GM12878 (cell line): ENCODE data around the gene UBL4B. TPM values are rescaled to one million over a fixed set of nuclear protein-coding genes. Genes with fewer than 3 reads are reported as not detected.

ENCODE experiments used
- ATAC-seq: fragments of 200-7000 bp; cut with Tn5 transposase; 3 replicates; pipeline ENCODE4 v1.9.1; 2020; ENCODE audit warnings: mild to moderate bottlenecking, moderate library complexity
- BruUV-seq: library from RNA; stranded (reverse); fragments of 400-500 nt; replicated peaks from 2 replicates; lab custom pipeline; 2021; lab: Mats Ljungman, UMichigan
- CTCF ChIA-PET: fragments of 300-600 bp; sonication (Branson Sonifier 250); formaldehyde crosslinking; extraction: SDS; loops from one replicate; lab custom pipeline; 2021; ENCODE audit warnings: inconsistent platforms; lab: Yijun Ruan, JAX
- POLR2A ChIA-PET: fragments of 350-600 bp; formaldehyde crosslinking; extraction: SDS; loops from one replicate; lab custom pipeline; 2021; ENCODE audit warnings: inconsistent platforms; lab: Charles Lee
- RAD21 ChIA-PET: fragments of 300-600 bp; sonication (Branson Sonifier 250); formaldehyde crosslinking; loops from one replicate; lab custom pipeline; 2023; ENCODE audit warnings: antibody characterized with exemption; ENCODE audit not compliant: unreplicated experiment; lab: Charles Lee
- SMC1A ChIA-PET: fragments of 300-600 bp; sonication (Branson Sonifier 250); formaldehyde crosslinking; loops from one replicate; lab custom pipeline; 2023; ENCODE audit not compliant: unreplicated experiment, uncharacterized antibody; lab: Charles Lee
- DNase-seq: peaks from one replicate; pipeline ENCODE4 v3.0.0-alpha.2; 2011; ENCODE audit warnings: low read depth, low spot score
- FAIRE-seq: peaks from 3 replicates; lab custom pipeline; 2011; peaks lifted over from hg19 to GRCh38; lab: Jason Lieb, UNC
- H2AFZ ChIP-seq: 2 replicates; pipeline ENCODE4 v1.6.0; 2011; ENCODE audit warnings: low read depth, low read length, control low read depth; ENCODE audit not compliant: control insufficient read depth
- H3K27ac ChIP-seq: 2 replicates; pipeline ENCODE4 v1.5.1; 2011; ENCODE audit warnings: control low read depth; ENCODE audit not compliant: control insufficient read depth, insufficient read depth
- H3K27me3 ChIP-seq, 2 experiments: replicated peaks in 1 of 2; 2 replicates each; pipeline versions ENCODE4 v1.6.0 to v1.6.1; 2011; ENCODE audit warnings: low read length in 1 of 2; ENCODE audit not compliant: control insufficient read depth in 2 of 2, insufficient read depth in 2 of 2
- H3K36me3 ChIP-seq, 2 experiments: 2 replicates each; pipeline ENCODE4 v1.5.1; 2011; ENCODE audit warnings: low read length in 1 of 2; ENCODE audit not compliant: control insufficient read depth in 2 of 2, insufficient read depth in 2 of 2
- H3K4me1 ChIP-seq: 2 replicates; pipeline ENCODE4 v1.6.1; 2011; ENCODE audit warnings: mild to moderate bottlenecking, low read length, moderate library complexity, mixed read lengths; ENCODE audit not compliant: control insufficient read depth, insufficient read depth
- H3K4me2 ChIP-seq: 2 replicates; pipeline ENCODE4 v1.6.0; 2011; ENCODE audit warnings: control low read depth; ENCODE audit not compliant: control insufficient read depth, insufficient read depth
- H3K4me3 ChIP-seq: fragments of 200-600 bp; sonication (generic); 2 replicates; pipeline ENCODE4 v1.5.1; 2016
- H3K79me2 ChIP-seq: 2 replicates; pipeline ENCODE4 v1.6.0; 2011; ENCODE audit warnings: low read length; ENCODE audit not compliant: control insufficient read depth, insufficient read depth
- H3K9ac ChIP-seq: 2 replicates; pipeline ENCODE4 v1.8.0; 2011; ENCODE audit warnings: low read length, control low read depth, mixed read lengths; ENCODE audit not compliant: control insufficient read depth, insufficient read depth
- H3K9me3 ChIP-seq: replicated peaks from 3 replicates; pipeline ENCODE4 v1.5.1; 2011; ENCODE audit warnings: mild to moderate bottlenecking, low read length; ENCODE audit not compliant: control insufficient read depth, insufficient read depth
- H4K20me1 ChIP-seq: 2 replicates; pipeline ENCODE4 v1.6.0; 2011; ENCODE audit not compliant: control insufficient read depth, insufficient read depth
- EGR1 ChIP-seq, 2 experiments: IDR thresholded peaks; 1 replicate in 1 of 2; 2 replicates in 1 of 2; pipeline ENCODE4 v1.6.1; 2011 to 2012; ENCODE audit warnings: low read depth in 2 of 2, low read length in 2 of 2, borderline replicate concordance in 1 of 2, mild to moderate bottlenecking in 1 of 2, moderate library complexity in 1 of 2
- IKZF1 ChIP-seq: fragments of 450-650 bp; conservative IDR thresholded peaks from 2 replicates; pipeline ENCODE4 v1.6.1; 2017; ENCODE audit warnings: antibody characterized with exemption, mild to moderate bottlenecking
- KAT2A ChIP-seq: conservative IDR thresholded peaks from 2 replicates; pipeline ENCODE4 v1.6.1; 2011; ENCODE audit warnings: low read depth, low read length; ENCODE audit not compliant: control insufficient read depth
- SMARCA5 ChIP-seq: fragments of 450-650 bp; IDR thresholded peaks from 2 replicates; pipeline ENCODE4 v1.6.1; 2017; ENCODE audit warnings: mild to moderate bottlenecking
- SUPT20H ChIP-seq: IDR thresholded peaks from 2 replicates; pipeline ENCODE4 v1.6.1; 2011; ENCODE audit warnings: low read depth, mild to moderate bottlenecking, low read length, moderate library complexity, borderline replicate concordance; ENCODE audit not compliant: control insufficient read depth
- ZZZ3 ChIP-seq: IDR thresholded peaks from 2 replicates; pipeline ENCODE4 v1.6.1; 2011; ENCODE audit warnings: low read depth; ENCODE audit not compliant: control insufficient read depth, insufficient read length
- WGBS: methylation state at CpG from one replicate; pipeline ENCODE4 v1.1.6; 2016; ENCODE audit warnings: low lambda C conversion rate; ENCODE audit not compliant: insufficient replicate concordance, insufficient coverage; ENCODE audit errors: missing lambda C conversion rate; 5-methylcytosine and 5-hydroxymethylcytosine counted together
- in situ Hi-C: fragments of 300-500 bp; cut with MboI; formaldehyde crosslinking; loops from 9 replicates; pipeline ENCODE4 v1.14.3; 2018; ENCODE audit warnings: mixed read lengths
- intact Hi-C: fragments of 100-400 bp; cut with micrococcal nuclease; formaldehyde crosslinking; loops from one replicate; pipeline ENCODE4 v1.14.2; 2022; ENCODE audit not compliant: unreplicated experiment
- polyA plus RNA-seq, 11 experiments: library from polyadenylated mRNA; depleted of rRNA in 4 of 11; unstranded in 6 of 11; stranded (reverse) in 5 of 11; fragments of >200 nt; fragmentation: Nextera tagmentation in 4 of 11; fragmentation: Illumina TruSeq in 1 of 11; extraction: Ambion mirVana in 4 of 11; extraction: Trizol in 1 of 11; gene quantifications; 1 replicate in 1 of 11; 2 replicates in 10 of 11; pipeline versions ENCODE4 v1.2.1 to v1.2.3, GENCODE V29; 2011 to 2016; ENCODE audit warnings: inconsistent platforms in 2 of 11, missing spikeins in 2 of 11, low read depth in 1 of 11
- total RNA-seq, 4 experiments: library from RNA; depleted of rRNA in 3 of 4; stranded (reverse); fragments of >200 nt in 3 of 4; fragmentation: Illumina TruSeq in 1 of 4; extraction: Trizol in 1 of 4; gene quantifications; 2 replicates each; pipeline versions ENCODE4 v1.2.1 to v1.2.3, GENCODE V29; 2013 to 2021
- TF ChIP-seq, protein P1 (sequence below): IDR thresholded peaks from 2 replicates; pipeline ENCODE4 v1.6.1; 2012; ENCODE audit warnings: low read depth, low read length, improper control_type of control experiment
- TF ChIP-seq, protein P2 (sequence below): fragments of 450-650 bp; formaldehyde crosslinking; IDR thresholded peaks from 2 replicates; pipeline ENCODE4 v1.5.0; 2022; ENCODE audit warnings: mild to moderate bottlenecking, missing genetic modification characterization
- TF ChIP-seq, protein P3 (sequence below): IDR thresholded peaks from 2 replicates; pipeline ENCODE4 v1.6.1; 2012; ENCODE audit warnings: low read length, inconsistent platforms

UBL4B gene
- total and polyA plus RNA-seq, 10 of the 15 experiments (the other 5 are each of a cell fraction or from before 2014, with no cell fraction given): 0.06 to 0.15 TPM; not detected in 8

DNA sequence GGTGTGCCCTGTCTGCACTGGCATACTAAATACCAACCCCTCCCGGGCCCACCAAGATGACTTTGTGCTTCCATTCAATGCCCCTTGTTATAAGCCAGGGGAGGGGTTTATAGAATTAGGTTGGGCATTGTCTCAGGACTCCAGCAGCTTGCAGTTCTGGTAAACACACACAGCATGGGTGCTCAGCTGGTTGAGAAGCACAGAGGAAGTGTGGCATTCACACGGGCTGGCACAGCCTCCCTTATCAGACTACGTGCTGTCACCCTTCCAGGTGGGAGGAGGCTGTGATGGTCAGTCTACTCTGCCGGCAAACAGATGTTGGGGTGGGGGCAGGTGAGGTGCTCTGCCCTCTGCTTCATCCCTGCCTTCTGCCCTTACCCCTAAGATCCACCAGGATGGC, 23.0 kb downstream of the UBL4B start:
- BruUV-seq: no TSS peak
- intact Hi-C loops (no loop called here), in situ Hi-C loops (no loop called here)
- RAD21 ChIA-PET: no interaction called here
- no peak overlapping the region for H2AFZ ChIP-seq
- SMC1A ChIA-PET: no interaction called here
- no peak for TF ChIP-seq EGR1 (IDR thresholded peaks at IDR 0.05; ENCODE audit: borderline replicate concordance in 1 of 2, low read depth in 2 of 2, low read length in 2 of 2)
- peaks cover 0 to 4% of the 10 kb centered on the region in 2 experiments; a peak in 2 of 4 replicates for H3K27me3 ChIP-seq
- H3K27ac ChIP-seq: no peak overlapping the region
- POLR2A ChIA-PET: no interaction called here
- H3K79me2 ChIP-seq: no peaks in the 10 kb centered on the region
- H3K36me3 ChIP-seq: no peaks in the 10 kb centered on the region
- H4K20me1 ChIP-seq: no peaks in the 10 kb centered on the region
- no peak overlapping the region for H3K4me2 ChIP-seq
- DNase-seq (no peak), FAIRE-seq (no peak), ATAC-seq (no peak)
- H3K4me1 ChIP-seq: no peaks in the 10 kb centered on the region
- no peak overlapping the region for H3K9ac ChIP-seq
- 10% methylated on average over 4 of the region's 4 CpGs for WGBS
- no peaks in the 10 kb centered on the region for H3K9me3 ChIP-seq
- CTCF ChIA-PET: no interaction called here
- no peak overlapping the region for H3K4me3 ChIP-seq

DNA sequence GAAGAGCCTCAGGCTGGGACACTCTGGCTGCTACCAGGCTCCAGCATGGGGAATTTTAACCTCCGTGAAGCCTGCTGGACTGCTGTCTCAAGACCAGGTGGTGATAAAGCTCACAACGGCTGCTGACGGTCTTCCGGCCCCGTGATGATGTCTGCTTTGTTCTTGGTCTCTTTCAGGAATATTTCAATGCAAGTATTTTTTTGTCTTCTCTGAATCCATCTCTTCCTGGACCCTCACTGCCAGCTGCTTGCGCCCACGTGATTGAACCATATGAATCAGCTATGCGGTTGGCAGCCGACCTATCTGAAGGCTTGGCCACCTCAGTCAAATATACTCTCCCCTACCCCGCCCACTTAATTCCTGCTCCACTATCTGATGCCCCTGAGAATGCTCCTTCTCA, 23.4 kb downstream of the UBL4B start:
- DNase-seq: no peak
- no peaks in the 10 kb centered on the region for H3K36me3 ChIP-seq
- no peak overlapping the region for H3K9ac ChIP-seq
- H3K27me3 ChIP-seq: peaks cover 0 to 4% of the 10 kb centered on the region in 2 experiments; a peak in 1 of 4 replicates
- RAD21 ChIA-PET: no interaction called here
- BruUV-seq: no TSS peak
- no peak overlapping the region for H3K4me3 ChIP-seq
- WGBS: 25% methylated on average over 10 of the region's 10 CpGs
- H2AFZ ChIP-seq: no peak overlapping the region
- in situ Hi-C loops (no loop called here), intact Hi-C loops (no loop called here)
- H3K27ac ChIP-seq: no peak overlapping the region
- TF ChIP-seq, protein P1, sequence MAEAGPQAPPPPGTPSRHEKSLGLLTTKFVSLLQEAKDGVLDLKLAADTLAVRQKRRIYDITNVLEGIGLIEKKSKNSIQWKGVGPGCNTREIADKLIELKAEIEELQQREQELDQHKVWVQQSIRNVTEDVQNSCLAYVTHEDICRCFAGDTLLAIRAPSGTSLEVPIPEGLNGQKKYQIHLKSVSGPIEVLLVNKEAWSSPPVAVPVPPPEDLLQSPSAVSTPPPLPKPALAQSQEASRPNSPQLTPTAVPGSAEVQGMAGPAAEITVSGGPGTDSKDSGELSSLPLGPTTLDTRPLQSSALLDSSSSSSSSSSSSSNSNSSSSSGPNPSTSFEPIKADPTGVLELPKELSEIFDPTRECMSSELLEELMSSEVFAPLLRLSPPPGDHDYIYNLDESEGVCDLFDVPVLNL: no peak
- TF ChIP-seq, protein P2, sequence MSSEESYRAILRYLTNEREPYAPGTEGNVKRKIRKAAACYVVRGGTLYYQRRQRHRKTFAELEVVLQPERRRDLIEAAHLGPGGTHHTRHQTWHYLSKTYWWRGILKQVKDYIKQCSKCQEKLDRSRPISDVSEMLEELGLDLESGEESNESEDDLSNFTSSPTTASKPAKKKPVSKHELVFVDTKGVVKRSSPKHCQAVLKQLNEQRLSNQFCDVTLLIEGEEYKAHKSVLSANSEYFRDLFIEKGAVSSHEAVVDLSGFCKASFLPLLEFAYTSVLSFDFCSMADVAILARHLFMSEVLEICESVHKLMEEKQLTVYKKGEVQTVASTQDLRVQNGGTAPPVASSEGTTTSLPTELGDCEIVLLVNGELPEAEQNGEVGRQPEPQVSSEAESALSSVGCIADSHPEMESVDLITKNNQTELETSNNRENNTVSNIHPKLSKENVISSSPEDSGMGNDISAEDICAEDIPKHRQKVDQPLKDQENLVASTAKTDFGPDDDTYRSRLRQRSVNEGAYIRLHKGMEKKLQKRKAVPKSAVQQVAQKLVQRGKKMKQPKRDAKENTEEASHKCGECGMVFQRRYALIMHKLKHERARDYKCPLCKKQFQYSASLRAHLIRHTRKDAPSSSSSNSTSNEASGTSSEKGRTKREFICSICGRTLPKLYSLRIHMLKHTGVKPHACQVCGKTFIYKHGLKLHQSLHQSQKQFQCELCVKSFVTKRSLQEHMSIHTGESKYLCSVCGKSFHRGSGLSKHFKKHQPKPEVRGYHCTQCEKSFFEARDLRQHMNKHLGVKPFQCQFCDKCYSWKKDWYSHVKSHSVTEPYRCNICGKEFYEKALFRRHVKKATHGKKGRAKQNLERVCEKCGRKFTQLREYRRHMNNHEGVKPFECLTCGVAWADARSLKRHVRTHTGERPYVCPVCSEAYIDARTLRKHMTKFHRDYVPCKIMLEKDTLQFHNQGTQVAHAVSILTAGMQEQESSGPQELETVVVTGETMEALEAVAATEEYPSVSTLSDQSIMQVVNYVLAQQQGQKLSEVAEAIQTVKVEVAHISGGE (CRISPR knock-in tag): no peak
- TF ChIP-seq ZZZ3: no peak
- no peak for TF ChIP-seq IKZF1
- no peak for TF ChIP-seq SMARCA5
- no peak for TF ChIP-seq SUPT20H
- TF ChIP-seq, protein P3, sequence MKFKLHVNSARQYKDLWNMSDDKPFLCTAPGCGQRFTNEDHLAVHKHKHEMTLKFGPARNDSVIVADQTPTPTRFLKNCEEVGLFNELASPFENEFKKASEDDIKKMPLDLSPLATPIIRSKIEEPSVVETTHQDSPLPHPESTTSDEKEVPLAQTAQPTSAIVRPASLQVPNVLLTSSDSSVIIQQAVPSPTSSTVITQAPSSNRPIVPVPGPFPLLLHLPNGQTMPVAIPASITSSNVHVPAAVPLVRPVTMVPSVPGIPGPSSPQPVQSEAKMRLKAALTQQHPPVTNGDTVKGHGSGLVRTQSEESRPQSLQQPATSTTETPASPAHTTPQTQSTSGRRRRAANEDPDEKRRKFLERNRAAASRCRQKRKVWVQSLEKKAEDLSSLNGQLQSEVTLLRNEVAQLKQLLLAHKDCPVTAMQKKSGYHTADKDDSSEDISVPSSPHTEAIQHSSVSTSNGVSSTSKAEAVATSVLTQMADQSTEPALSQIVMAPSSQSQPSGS: no peak
- TF ChIP-seq KAT2A: no peak
- TF ChIP-seq, all 136 proteins: peak for 0
- ATAC-seq (no peak), FAIRE-seq (no peak)
- no peaks in the 10 kb centered on the region for H4K20me1 ChIP-seq
- no peaks in the 10 kb centered on the region for H3K4me1 ChIP-seq
- H3K9me3 ChIP-seq: no peaks in the 10 kb centered on the region
- POLR2A ChIA-PET: no interaction called here
- H3K4me2 ChIP-seq: no peak overlapping the region
- H3K79me2 ChIP-seq: no peaks in the 10 kb centered on the region
- CTCF ChIA-PET: no interaction called here
- SMC1A ChIA-PET: no interaction called here
